Stimulated activated CD8-positive, alpha-beta memory T cell treated with anti-CD3 and anti-CD28 coated beads, Interleukin-12 subunit alpha, Interleukin-12 subunit beta, amount 100 ng/mL, for 4 hours (primary cell): Measurements from ENCODE around the gene CEBPA.

Experiments used
- DNase-seq: peaks from one replicate; pipeline ENCODE4 v3.0.0-alpha.2; 2020; ENCODE audit warnings: low read depth

Gene CEBPA

DNA sequence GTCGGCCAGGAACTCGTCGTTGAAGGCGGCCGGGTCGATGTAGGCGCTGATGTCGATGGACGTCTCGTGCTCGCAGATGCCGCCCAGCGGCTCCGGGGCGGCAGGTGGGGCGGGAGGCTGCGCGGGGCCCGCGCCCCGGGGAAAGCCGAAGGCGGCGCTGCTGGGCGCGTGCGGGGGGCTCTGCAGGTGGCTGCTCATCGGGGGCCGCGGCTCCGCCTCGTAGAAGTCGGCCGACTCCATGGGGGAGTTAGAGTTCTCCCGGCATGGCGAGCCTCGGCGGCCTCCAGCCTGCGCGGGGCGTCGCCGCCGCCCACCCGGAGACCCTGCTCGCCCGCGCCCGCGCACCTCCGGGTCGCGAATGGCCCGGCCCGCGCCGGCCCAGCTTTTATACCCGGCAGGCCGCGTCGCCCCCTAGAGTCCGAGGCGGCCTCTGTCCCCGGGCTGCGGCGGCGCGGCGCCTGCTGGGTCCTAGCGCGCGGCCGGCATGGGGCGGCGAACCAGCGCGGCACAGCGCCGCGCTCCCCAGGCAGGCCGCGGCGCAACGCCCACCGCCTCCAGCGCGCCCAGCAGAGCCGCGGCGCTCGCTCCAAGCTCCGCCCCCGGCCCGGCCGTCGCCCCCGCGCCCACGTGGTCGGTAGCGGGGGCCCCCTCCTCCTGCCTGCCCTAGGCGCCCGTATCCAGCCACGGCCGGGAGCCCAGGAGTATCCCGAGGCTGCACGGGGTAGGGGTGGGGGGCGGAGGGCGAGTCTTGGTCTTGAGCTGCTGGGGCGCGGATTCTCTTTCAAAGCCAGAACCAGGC is at the start of gene CEBPA:
Gene CEBPA (minus strand): TSS at position 360 of the 799 bp plus-strand sequence. CDS start 120 bp downstream, at position 240.
- peak; percentile 54 for DNase-seq

DNA sequence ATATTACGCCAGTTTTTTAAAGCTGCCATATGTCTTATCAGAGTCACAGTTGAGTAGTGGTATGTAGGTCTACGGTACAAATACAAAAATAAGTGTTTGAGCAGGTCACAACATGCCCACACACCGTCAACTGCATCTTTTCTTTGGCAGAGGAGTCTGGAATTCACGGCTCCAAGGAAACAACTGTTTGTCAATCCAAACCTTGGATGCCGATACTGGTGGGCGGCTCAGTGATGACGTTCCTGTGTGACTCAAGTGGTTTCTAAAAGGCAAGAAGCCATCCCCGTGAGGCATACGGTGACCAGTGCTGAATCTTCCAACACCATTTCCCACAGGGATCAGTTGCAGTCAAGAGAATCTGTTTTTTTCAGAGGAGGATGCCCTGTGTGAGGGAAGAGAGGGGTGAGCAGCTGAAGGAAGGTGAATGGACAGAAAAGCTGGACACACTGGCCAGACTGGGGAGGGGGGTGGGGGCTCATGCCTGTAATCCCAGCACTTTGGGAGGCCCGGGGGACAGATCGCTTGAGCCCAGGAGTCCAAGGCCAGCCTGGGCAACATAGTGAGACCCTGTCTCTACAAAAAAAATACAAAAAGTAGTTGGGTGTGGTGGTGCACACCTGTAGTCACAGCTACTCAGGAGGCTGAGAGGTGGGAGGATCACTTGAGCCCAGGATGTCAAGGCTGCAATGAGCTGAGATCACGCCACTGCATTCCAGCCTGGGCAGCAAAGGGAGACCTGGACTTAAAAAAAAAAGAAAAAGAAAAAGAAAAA is 48.4 kb upstream of the CEBPA start:
- DNase-seq = no peak

GRCh38 chr19:33349319-33350289 is 47.3 kb upstream of the CEBPA start:
- DNase-seq = no peak

GRCh38 chr19:33348301-33349010 is 46.1 kb upstream of the CEBPA start:
- no peak for DNase-seq

DNA sequence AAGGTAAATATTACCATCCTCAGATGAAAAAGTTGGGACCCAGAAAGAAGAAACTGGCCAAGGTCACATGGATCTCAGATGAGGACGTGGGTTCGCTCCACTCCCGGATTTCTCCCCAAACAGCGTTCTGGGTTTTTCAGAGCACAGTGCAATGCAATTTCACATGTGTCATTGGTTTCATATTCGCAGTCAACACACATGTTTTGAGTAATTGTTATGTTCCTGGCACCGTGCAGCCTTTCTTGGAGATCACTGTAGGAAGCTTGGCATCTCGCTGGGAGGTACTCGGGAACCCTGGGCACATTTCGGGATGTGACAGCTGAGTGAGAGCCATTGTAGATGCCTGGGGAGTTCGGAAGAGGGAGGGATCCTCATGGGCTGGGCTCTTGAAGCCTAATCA is 45.0 kb upstream of the CEBPA start:
- DNase-seq = no peak

DNA sequence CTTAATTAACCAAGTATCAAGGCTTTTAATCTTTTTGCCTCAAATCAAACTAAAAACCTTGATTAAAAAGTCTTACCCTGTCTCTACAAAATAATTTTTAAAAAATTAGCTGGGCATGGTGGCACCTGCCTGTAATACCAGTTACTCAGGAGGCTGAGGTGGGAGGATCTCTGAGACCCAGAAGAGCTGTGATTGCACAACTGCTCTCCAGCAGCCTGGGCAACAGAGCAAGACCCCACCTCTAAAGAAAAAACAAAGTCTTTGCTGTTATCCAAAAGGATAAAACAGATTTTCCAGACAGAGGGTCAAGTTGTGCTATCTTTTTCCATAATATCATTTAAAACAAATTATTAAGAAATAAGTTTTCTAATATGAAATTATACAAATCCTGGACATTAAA is 44.3 kb upstream of the CEBPA start:
- no peak for DNase-seq

- no peak for DNase-seq
Observed at GRCh38 chr19:33345163-33345562, 42.8 kb upstream of the CEBPA start.

DNA sequence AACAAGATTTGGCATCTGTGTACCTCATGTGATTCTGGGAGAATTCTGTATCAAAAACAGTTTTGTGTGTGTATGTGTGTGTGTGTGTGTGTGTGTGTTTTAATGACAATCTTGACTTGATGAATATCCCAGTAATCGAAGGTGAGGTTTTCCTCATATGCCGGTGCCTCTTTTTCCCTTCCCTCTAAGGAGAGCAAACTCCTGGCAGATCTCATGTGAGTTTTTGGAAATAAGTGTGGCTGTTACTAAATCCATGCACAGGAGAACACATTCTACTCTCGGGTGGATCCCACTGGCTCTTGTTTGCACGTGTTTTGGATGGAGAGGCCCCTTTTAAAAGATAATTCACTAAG is 42.2 kb upstream of the CEBPA start:
- no peak for DNase-seq

DNA sequence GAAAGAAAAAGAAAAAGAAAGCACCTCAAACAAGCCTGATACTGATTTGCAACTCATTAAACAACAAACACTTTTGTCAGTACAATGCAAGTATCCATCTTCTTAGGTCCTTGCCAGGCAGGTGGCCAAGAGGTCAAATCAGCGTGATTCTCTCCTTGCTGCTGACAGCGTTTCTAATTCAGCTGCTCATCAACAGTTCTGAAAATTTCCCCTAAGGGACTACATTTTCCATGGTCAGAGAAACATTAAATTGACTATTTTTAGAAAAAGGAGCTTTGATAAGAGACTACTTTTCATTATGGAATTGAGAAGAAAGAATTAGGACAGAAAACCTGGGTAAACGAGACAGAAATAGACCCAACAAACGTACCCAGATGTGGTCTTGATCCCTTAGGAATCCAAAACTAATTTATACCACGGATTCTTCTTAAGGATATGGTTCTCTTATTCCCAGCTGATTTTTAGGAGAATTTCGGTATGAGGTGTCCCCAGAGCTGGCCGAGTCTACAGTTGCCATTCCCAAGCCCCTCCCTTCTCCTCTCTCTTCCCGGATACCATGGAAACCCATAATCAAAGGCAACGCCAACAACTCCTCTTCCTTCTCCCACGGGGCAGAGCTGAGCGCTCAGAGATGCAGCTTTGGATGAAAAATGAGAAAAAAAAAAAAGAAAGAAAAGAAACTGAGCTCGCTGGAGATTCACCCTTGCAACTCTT is 41.7 kb upstream of the CEBPA start:
- DNase-seq = no peak

DNA sequence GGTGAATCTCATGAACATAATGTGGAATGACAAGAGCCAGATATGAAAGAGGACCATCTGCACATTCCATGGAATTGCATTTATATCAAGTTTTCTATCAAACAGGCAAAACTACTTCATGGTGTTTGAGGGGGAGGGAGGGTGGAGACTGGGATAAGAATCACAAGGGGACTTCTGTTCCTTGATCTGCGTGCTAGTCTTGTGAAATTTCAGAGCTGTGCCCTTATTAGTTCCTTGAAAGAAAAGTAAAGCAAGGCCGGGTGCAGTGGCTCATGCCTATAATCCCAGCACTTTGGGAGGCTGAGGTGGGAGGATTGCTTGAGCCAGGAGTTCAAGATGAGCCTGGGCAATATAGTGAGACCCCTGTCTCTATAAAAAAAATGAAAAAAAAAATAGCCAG is 41.0 kb upstream of the CEBPA start:
- no peak for DNase-seq

DNA sequence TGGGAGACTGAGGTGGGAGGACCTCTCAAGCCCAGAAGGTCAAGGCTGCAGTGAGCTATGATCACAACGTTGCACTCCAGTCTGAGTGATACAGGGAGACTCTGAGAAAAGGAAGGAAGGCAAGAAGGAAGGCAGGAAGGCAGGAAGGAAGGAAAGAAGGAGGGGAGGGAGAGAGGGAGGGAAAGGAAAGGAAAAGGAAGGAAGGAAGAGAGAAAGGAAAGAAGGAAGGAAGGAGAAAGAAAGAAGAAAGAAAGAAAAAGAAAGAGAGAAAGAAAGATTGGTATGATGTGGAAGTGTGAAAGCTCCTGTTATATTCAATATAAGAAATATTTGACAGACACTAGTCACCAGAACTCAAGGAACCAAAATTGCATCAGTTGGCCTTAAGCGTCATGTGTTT is 38.7 kb upstream of the CEBPA start:
- DNase-seq = no peak

DNA sequence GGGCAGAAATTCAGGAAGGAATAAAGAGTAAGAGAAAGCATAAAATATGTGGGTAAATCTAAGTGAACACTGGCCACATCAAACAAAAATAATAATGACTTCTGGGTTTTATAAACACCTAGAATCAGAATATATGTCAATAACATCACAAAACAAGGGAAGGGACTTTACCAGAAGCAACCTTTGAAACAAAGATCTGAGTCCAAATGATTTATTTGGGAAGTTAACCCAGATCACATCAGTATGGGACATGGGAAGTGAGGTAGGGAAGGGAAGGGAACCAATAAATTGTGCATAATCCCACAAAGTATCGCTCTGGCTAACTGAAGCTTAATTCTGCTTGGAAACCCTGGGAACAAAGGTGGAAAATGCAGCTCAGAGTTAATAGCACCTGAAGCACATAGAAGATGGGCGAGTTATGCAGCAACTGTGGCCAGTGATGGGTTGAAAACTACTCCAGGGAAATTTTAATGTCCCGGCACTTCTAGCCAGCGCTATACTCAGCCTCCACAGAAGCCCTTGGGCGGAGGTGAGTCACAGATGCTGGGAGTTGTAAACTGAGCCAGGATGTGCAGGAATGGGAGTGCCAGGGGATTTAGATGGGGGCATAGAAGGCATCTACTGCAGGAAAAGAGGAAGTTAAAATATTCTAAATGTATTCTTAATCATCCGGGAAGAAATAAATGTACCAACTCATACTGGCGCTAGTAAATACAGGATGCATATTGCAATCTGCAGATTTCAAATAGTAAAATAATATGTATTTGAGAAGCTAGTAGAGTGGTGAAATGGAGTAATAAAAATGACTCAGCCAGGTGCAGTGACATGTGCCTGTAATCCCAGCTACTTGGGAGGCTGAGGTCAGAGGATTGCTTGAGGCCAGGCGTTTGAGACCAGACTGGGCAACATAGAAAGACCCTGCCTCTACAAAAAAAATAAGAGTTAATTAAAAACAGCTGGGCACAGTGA is 37.0 kb upstream of the CEBPA start:
- no peak for DNase-seq

DNA sequence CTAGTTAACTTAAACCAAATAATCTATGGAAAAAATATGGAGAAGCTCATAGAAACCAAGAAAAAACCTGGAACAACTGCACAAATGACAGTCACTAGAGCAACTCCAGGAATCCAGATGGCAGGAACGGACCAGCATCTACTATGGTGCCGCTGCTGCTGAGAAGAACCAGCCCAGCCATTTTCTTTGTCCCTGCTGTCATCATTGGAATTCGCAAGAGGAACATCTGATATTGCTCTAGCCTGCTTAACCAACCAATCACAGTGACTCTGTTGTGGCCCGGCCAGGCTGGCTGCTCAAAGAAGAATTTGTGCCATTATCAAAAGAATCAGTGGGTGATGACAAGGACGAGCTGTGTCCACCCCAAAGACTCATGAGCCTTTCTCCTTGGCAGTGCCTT is 33.1 kb upstream of the CEBPA start:
- no peak for DNase-seq

DNA sequence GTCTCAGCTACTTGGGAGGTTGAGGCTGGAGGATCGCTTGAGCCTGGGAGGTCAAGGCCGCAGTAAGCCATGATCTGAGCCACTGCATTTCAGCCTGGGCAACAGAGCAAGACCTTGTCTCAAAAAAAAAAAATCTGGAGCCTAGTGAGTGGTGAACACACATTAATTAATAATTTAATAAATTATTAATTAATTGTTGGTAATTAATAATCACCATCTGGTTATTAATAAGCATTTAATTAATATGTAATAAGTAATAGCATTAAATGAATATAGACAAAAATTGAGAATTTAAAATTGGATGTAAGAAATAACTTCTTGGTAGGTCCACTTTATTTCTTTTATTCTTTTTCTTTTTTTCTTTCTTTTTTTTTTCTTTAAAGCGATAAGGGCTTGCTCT is 31.9 kb upstream of the CEBPA start:
- DNase-seq = no peak

- DNase-seq = no peak
Observed at GRCh38 chr19:33333642-33334041, 31.3 kb upstream of the CEBPA start.

DNA sequence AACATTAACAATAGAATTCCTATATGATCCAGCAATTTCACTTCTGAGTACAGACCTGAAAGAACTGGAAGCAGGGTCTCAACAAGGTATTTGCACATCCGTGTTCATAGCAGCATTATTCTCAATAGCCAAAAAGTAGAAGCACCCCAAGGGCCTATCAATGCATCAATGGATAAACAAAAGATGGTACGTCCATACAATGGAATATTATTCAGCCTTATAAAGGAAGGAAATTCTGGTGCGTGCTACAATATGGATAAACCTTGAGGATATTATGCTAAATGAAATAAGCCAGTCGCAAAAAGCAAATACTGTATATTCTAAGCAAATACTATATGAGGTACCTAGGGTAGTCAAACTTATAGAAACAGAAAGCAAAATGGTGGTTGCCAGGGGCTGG is 30.8 kb upstream of the CEBPA start:
- DNase-seq = no peak

DNA sequence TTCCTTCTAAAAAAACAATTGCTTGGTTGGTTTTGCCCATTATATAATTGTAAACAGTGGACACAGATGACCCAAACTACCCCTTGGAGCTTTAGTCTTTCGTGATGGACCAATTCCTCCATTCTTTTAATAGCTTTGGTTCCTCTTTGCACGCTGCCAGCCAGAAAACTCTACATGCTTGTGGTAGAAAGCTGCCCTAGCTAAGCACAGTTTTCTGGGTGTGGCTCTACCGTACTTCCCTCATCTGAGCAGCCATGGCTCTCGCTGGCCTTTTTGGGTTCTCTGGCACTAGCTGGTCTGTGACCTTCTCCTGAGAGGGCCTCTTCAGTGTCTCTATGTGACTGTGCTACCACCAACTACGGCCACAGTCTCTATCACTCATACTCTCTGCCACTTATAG is 29.9 kb upstream of the CEBPA start:
- DNase-seq = no peak

- DNase-seq = no peak
Observed at GRCh38 chr19:33329736-33330135, 27.4 kb upstream of the CEBPA start.

DNA sequence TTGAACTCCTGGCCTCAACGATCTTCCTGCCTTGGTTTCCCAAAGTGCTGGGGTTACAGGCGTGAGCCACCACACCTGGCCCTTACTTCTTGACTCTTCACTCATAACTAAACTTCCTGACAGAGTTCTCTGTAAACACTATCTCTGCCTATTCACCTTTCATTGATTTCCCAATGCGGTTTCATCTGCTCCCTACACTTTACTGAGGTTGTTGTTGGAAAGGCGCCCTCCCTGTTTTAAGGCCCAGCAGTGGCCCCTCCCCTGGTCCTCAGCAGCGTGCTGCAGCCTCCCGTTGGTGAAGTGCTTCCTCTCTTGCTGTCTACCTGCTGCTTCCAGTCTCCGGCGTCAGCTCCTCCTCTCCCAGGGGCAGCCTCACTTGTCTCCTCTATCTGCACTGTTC is 26.7 kb upstream of the CEBPA start:
- DNase-seq = no peak

DNA sequence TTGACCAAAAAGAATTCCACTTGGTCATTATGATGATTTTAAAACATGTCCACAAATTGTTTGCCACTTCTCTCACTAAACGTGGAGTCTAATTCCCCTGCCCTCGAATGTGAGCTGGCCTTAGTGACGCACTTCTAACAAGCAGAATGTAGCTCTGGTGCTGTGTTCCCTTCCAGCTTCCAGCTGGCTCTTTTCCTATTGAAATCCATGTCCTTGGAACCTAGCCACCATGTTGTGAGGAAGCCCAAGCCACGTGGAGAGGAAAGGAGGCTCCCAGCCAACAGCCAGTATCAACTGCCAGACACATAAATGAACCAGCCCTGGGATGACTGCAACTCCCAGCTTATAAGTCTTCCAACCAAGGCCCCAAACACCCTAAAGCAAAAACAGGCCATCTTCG is 23.6 kb upstream of the CEBPA start:
- DNase-seq = no peak
